HPDE6-E6E7 (cell line): ENCODE data around the gene MARCKS.
"Not testable (repeated sequence)": the region's sequence is repeated elsewhere in the genome, so short reads cannot be mapped to it uniquely, and the experiment has no call there.

Source experiments
- DNase-seq: peaks from one replicate; pipeline ENCODE4 v3.0.0; 2011; ENCODE audit warnings: missing footprints; ENCODE audit errors: extremely low spot score

Gene MARCKS

DNA sequence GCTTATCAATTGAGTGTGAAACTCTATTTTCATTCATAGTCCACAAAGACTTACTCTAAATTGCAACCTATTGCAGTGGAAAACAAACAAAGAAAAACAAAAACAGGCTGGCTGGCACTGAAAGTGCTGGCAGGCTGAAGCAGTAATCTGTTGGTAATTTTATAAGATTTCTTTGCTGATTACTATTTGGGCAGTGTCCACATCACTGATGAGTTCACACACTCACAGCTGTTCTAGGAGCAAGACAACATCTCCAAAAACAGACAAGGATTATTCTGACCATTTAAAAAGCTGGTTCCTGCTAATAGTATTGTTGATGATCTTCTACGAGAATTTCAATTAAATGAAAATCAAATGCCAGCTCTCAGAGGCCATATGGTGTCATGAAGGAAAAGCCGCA lies 26.9 kb downstream of the MARCKS start:
- no peak for DNase-seq

DNA sequence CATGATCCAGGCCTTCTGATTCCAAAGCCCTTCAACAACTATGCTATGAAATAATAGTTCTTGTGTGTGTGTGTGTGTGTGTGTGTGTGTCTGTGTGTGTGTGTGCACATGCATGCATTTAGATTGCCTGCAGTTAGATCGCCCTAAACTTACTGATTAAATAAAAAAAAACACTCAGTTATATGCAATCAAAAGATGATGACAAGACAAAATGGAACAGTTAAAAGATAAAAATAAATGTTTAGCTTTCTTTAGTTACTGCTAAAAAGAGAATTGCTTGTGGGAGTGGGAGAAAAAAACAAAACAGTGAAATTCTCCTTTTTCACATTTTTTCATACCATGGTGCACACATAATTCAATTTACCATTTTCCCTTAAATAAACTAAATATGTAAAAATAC lies 29.4 kb downstream of the MARCKS start:
- DNase-seq, result no peak

DNA sequence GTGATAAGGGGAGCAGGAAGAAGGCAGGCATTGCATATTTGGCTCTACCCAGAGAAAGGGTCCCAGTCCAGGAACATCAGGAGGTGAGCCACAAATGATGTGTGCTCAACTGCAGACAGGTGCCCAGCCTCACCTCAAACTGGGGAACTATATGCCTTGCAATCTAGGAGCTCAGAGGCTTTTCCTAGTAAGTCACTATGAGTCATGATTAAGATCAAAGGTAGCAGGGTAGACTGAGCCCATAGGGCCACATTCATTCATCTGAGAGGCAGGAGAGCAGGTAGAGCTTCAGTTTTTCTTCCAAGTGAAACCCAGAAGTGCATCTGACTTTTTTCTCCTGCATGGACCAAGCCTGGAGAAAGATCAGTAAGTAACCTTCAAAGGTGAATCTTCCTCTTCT lies 31.3 kb downstream of the MARCKS start:
- DNase-seq, result no peak

DNA sequence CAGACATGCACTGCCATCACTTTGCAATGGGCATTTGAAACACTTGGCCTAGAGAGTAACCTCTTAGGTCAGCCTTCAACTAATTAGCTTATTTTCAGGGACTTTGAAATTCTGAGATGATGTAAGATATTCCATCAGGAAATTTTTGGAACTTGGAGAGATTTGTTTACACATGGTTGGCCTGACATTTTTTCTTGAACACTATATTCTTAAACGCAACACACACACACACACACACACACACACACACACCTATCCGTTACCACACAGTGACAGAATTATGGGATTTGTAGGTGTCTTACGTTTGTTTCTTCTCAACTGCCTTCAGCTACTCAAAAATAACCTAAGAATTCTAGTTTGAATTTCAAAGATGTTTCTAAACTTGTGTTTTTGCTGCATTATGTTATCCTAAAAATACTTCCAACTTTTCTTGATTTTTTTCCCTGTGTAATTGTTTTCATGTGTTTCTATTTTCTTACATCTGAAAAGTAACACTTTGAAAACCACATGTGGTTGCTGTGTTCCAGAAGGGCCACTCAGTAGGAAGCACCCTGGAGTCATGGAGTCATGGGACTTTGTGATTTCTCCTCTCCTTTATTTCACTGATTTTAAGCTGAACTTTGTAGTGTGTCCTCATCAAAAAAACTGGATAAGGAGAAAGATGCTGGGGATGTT lies 31.9 kb downstream of the MARCKS start:
- DNase-seq, result no peak

DNA sequence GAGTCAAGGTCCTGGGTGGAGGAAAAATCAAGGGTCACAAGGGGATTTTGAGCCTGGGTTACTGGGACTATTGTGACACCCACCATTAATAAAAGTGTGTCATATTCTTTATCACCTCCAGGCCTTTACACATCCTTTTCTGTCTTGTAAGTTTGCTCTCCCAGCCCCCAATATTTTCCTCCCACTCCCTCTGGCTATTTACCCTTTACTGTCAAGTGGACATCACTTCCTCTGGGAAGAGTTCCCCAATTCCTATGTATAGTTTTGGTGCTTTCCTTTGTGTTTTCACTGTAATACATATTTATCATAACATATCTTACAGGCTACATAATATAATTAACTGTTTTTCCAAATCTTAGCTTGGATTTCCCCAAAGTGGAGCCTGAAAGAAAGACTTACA lies 36.3 kb downstream of the MARCKS start:
- DNase-seq, result no peak

DNA sequence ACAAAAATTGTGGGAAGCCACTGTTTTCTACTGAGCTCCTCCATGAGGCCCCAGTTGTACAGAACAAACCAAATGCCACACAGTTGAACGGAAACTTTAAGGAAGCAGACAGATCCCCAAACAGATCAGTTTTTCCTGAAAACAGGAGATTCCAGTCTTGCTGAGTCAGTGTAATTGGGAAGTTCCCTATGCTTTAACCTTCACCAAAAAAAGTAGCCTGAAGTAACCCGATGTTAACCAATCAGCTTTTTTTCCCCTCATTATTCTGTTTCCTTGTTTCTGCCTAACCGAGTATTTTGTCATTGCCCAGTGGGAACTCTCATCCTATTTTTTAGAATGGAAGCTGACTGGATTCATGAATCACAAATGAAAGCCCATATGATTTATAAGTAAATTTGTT lies 36.7 kb downstream of the MARCKS start:
- no peak for DNase-seq

DNA sequence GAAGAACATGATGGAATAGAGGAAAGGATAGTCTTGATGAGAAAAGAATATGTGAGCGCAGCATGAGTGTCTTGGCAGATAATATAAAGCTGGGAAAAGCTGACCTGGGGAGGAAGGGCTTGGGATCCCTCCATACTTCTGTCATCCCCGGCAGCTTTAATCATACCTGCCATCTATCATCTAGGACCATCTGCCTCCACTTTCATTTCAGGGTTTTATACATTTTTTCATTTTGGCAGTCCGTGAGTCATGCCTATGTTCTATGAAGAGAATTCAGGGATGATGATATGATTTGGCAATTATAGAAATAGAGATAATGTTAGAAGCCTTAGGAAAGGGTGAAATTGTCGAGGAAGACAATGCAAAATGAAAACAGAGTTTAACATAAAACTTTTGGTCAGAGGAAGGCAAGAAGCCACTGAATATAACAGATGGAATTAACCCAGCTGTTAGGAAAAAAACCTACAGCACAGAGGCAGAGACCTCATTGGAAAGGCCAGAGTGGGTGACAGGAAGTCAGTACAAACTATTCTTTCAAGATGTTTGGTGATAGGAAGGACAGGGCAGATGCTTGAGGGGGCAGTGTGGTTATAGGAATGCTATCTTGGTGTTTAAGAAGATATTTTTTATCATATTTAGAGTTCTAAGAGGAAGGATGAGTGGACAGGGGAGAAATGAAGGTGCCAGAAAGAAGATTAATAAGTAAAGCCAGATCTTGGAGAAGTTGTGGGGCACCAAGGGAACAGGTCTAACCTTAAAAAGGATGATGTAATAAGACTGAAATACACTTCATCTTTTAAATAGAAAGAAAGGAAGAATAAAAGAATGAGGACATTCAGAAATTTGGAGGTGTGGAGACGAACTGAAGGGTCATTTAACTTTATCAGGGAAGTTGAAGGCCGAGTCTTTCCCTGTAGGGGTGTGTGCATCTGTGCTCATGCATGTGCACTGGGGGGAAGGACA lies 37.8 kb downstream of the MARCKS start:
- DNase-seq, result no peak

DNA sequence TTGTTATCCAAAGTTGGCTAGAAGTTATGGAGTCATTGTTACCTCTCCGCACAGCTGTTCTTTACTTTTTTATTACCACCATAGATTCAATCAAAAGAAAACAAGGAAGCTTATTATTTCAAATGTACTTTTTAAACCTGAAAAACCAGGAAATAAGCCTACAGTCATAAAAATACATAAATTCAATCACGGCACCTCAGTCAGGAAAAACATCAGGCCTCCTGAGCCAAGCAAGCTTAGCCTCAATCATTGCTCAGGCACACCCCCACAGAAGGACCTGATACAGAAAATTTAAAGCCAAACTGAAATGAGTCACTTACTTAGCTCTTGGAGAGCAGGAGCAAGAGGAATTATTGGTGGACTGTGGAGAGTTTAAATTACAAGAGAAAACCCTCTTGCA lies 44.3 kb downstream of the MARCKS start:
- DNase-seq, result no peak

DNA sequence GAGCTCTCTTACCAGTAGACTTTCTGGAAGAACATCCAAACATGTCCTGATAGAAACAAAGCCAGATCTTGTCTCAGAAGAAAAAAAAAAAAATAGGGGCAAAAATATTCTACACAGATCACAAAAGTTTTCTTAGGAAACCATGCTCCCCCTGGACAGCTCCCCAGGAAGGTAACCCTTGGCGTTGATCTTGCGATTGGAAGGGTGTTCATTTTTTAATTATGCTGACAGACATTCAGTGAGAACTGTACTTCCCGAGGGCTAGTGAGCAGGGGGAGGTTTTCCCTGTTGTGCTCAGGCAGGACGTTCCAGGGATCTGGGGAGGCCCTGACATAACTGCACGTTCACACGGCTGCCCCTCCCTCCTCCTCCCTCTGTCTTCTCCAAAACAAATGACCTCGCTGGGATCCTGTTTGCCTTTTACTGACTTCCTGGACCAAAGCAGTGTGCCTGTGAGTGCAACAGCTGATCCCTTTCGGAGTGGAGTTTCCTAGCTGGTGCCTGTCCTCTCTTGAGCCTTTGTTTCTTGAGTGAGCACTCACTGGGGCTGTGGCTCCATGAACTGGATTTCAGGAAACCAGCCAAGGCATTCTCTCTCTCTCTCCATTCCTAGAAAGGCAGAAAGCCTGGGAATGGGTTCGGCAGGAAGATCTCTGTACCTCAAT lies 46.7 kb downstream of the MARCKS start:
- no peak for DNase-seq

DNA sequence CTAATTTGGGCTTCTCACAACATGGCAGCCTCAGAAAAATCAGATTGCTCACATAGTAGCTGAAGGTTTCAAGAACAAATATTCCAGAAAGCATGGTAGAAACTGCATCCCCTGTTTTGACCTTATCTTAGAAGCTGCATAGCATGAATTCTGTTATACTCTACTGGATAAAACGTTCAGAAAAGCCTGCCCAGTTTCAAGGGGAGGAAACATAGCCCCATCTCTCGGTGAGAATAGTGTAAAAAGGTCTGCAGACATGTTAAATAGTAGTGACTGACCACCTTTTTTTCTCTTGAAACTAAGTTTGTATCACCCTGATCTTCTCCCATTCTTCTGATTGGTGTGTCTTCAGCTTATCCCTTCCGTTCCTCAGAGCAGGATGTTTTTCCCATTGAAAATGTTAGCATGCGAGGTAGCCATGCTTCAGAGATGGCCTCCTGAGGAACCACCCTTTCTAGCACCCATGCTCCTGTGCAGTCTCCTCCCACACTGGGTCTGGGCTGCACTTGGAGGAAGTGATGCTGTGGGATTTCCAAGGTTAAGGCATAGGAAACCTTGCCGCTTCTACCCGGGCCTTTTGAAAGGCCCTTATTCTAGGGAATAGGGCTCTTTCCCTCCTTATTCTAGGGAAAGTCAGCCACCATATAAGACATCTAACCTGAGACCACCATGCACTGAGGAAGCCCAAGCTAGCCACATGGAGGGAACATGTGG lies 50.1 kb downstream of the MARCKS start:
- no peak for DNase-seq

DNA sequence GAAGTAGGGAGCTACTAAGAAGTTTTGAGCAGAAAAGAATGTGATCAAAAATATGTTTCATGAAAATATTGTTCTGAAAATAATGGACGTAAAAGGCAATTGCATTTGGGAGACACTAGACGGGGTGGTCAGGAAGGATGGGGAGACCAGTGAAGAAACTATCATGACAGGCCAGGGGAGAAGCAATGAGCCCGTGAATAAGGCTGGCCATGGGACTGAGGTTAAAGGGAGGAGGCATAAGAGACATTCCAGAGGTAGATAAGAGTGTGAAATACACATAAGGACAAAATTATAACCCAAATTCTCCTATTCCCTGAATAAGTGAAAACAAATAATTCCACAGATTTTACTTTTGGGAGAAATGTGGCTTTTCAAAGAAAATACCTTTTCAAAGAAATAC lies 51.7 kb downstream of the MARCKS start:
- DNase-seq, result no peak

DNA sequence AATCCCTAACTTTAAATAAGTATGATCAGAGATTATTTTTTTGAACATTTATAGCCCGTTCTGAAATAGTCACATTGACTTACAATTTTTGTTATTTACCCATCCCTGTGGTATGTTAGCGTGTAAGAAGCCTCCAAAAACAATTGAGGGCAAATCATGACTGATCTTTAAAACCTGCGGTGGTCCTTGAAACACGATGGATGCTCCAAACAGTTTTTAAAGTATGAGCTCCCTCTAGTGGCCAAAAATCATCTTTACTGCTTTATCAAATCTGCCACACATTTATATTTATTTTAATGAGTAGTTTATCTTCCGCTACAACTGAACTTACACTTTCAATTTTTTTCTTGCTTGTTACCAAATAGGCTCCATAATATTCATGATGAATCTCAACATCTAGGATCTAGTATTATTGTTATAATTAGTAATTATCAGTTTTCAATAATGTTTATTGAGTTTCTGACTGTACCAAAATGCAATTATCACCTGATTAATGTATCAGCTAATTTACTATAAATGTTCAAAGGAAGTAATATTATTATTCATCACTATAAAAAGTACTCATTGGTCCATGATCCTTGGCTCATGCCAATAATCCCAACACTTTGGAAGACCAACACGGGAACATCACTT lies 52.2 kb downstream of the MARCKS start:
- no peak for DNase-seq

DNA sequence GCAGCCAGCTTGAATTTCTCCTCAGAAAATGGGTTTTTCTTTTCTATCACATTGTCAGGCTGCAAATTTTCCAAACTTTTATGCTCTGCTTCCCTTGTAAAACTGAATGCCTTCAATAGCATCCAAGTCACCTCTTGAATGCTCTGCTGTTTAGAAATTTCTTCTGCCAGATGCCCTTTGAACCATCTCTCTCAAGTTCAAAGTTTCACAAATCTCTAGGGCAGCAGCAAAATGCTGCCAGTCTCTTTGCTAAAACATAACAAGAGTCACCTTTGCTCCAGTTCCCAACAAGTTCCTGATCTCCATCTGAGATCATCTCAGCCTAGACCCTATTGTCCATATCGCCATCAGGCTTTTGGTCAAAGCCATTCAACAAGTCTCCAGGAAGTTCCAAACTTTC lies 53.1 kb downstream of the MARCKS start:
- not testable (repeated sequence) for DNase-seq
